WTC11 (cell line): ENCODE data around the gene H2AZ2. TPM values are rescaled to one million over a fixed set of nuclear protein-coding genes. Genes with fewer than 3 reads are reported as not detected.
"Not testable (repeated sequence)": the region's sequence is repeated elsewhere in the genome, so short reads cannot be mapped to it uniquely, and the experiment has no call there.

ENCODE experiments used
- ATAC-seq: fragments of 200-7000 bp; cut with Tn5 transposase; 2 replicates; pipeline ENCODE4 v1.10.0; 2021; ENCODE audit warnings: mild to moderate bottlenecking, moderate library complexity
- CTCF ChIA-PET: fragments of 300-600 bp; sonication (Branson Sonifier 250); formaldehyde crosslinking; loops from one replicate; lab custom pipeline; 2021; ENCODE audit warnings: antibody characterized with exemption; lab: Charles Lee
- POLR2A ChIA-PET: fragments of 350-600 bp; sonication (Branson Sonifier 250); formaldehyde crosslinking; loops from one replicate; lab custom pipeline; 2021; ENCODE audit warnings: antibody characterized with exemption; lab: Charles Lee
- DNase-seq: peaks from one replicate; pipeline ENCODE4 v3.0.0; 2021; ENCODE audit warnings: low spot score
- H3K27ac Mint-ChIP-seq: 2 replicates; pipeline ENCODE4 v1.8.0; 2021; ENCODE audit warnings: mixed read lengths
- H3K27me3 Mint-ChIP-seq: 2 replicates; pipeline ENCODE4 v1.8.0; 2021; ENCODE audit warnings: low read depth, mild to moderate bottlenecking, moderate library complexity, mixed read lengths
- H3K36me3 Mint-ChIP-seq: 2 replicates; pipeline ENCODE4 v1.8.0; 2021; ENCODE audit warnings: mixed read lengths
- H3K4me1 Mint-ChIP-seq: 2 replicates; pipeline ENCODE4 v1.8.0; 2022; ENCODE audit warnings: mixed read lengths
- H3K4me3 Mint-ChIP-seq: 2 replicates; pipeline ENCODE4 v1.8.0; 2021; ENCODE audit warnings: mild to moderate bottlenecking, moderate library complexity, mixed read lengths
- H3K9me3 Mint-ChIP-seq: 2 replicates; pipeline ENCODE4 v1.8.0; 2021; ENCODE audit warnings: mixed read lengths
- ATF3 ChIP-seq: sonication (generic); formaldehyde crosslinking; conservative IDR thresholded peaks from 2 replicates; pipeline ENCODE4 v1.8.1; 2022; ENCODE audit warnings: mild to moderate bottlenecking, missing genetic modification reagents
- ATF6 ChIP-seq: sonication (generic); formaldehyde crosslinking; IDR thresholded peaks from 2 replicates; pipeline ENCODE4 v1.8.1; 2023; ENCODE audit warnings: mild to moderate bottlenecking, missing genetic modification reagents
- E2F1 ChIP-seq: sonication (generic); formaldehyde crosslinking; IDR thresholded peaks from 2 replicates; pipeline ENCODE4 v1.8.0; 2022; ENCODE audit warnings: mild to moderate bottlenecking, missing genetic modification reagents
- FOXP1 ChIP-seq: sonication (generic); formaldehyde crosslinking; IDR thresholded peaks from 2 replicates; pipeline ENCODE4 v1.8.0; 2022; ENCODE audit warnings: missing genetic modification reagents, mild to moderate bottlenecking, moderate library complexity, borderline replicate concordance
- GTF2I ChIP-seq: fragments of 250-450 bp; sonication (Bioruptor Pico); conservative IDR thresholded peaks from 2 replicates; pipeline ENCODE4 v1.4.0; 2021; ENCODE audit warnings: mild to moderate bottlenecking
- JAZF1 ChIP-seq: fragments of 250-450 bp; sonication (Bioruptor Pico); IDR thresholded peaks from 2 replicates; pipeline ENCODE4 v1.9.0; 2021; ENCODE audit warnings: moderate library complexity, mild to moderate bottlenecking, inconsistent platforms
- MLX ChIP-seq: sonication (generic); formaldehyde crosslinking; IDR thresholded peaks from 2 replicates; pipeline ENCODE4 v1.8.1; 2023; ENCODE audit warnings: mild to moderate bottlenecking, missing genetic modification reagents, moderate library complexity
- PREB ChIP-seq: sonication (generic); formaldehyde crosslinking; IDR thresholded peaks from 2 replicates; pipeline ENCODE4 v1.8.1; 2022; ENCODE audit warnings: mild to moderate bottlenecking, missing genetic modification reagents, moderate library complexity, borderline replicate concordance
- RELA ChIP-seq: sonication (generic); formaldehyde crosslinking; IDR thresholded peaks from 2 replicates; pipeline ENCODE4 v1.8.1; 2022; ENCODE audit warnings: missing genetic modification reagents, mild to moderate bottlenecking, borderline replicate concordance
- RORB ChIP-seq: fragments of 250-450 bp; sonication (Bioruptor Pico); IDR thresholded peaks from 2 replicates; pipeline ENCODE4 v1.9.0; 2021; ENCODE audit warnings: mild to moderate bottlenecking
- SP1 ChIP-seq: sonication (generic); formaldehyde crosslinking; conservative IDR thresholded peaks from 2 replicates; pipeline ENCODE4 v1.8.1; 2022; ENCODE audit warnings: missing genetic modification reagents
- ZNF317 ChIP-seq: sonication (generic); formaldehyde crosslinking; IDR thresholded peaks from 2 replicates; pipeline ENCODE4 v1.8.1; 2023; ENCODE audit warnings: low read depth, mild to moderate bottlenecking, moderate library complexity, missing genetic modification reagents, borderline replicate concordance
- ZNF423 ChIP-seq: fragments of 250-450 bp; sonication (Bioruptor Pico); IDR thresholded peaks from 2 replicates; pipeline ENCODE4 v2.1.2; 2022; ENCODE audit warnings: mild to moderate bottlenecking, moderate library complexity
- total RNA-seq: library from RNA; stranded (reverse); gene quantifications from 3 replicates; pipeline ENCODE4 v1.2.3, GENCODE V29; 2021
- TF ChIP-seq, protein P1 (sequence below): sonication (generic); formaldehyde crosslinking; IDR thresholded peaks from 2 replicates; pipeline ENCODE4 v1.8.1; 2023; ENCODE audit warnings: mild to moderate bottlenecking, moderate library complexity, missing genetic modification reagents
- TF ChIP-seq, protein P2 (sequence below): sonication (generic); formaldehyde crosslinking; IDR thresholded peaks from 2 replicates; pipeline ENCODE4 v1.8.0; 2023; ENCODE audit warnings: mild to moderate bottlenecking, missing genetic modification reagents

The H2AZ2 gene
- total RNA-seq, 1 experiment from 2014 or later = 178 TPM

- Mint-ChIP-seq H3K9me3 (peaks cover 6% of the 10 kb centered on the region), H3K27ac (no peak overlapping the region), H3K27me3 (peaks cover 5% of the 10 kb centered on the region), H3K4me1 (no peaks in the 10 kb centered on the region), H3K4me3 (no peak overlapping the region), H3K36me3 (no peaks in the 10 kb centered on the region; the same call in 1 of the 2 replicates)
- ATAC-seq = no peak
- TF ChIP-seq ATF6 = no peak
- TF ChIP-seq, protein P1, sequence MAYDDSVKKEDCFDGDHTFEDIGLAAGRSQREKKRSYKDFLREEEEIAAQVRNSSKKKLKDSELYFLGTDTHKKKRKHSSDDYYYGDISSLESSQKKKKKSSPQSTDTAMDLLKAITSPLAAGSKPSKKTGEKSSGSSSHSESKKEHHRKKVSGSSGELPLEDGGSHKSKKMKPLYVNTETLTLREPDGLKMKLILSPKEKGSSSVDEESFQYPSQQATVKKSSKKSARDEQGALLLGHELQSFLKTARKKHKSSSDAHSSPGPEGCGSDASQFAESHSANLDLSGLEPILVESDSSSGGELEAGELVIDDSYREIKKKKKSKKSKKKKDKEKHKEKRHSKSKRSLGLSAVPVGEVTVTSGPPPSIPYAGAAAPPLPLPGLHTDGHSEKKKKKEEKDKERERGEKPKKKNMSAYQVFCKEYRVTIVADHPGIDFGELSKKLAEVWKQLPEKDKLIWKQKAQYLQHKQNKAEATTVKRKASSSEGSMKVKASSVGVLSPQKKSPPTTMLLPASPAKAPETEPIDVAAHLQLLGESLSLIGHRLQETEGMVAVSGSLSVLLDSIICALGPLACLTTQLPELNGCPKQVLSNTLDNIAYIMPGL (CRISPR knock-in tag) = no peak
- CTCF ChIA-PET = no interaction called here
- POLR2A ChIA-PET = no interaction called here
- no peak for DNase-seq
Observed at GRCh38 chr7:44787762-44788161, 60.1 kb downstream of the H2AZ2 start.

DNA sequence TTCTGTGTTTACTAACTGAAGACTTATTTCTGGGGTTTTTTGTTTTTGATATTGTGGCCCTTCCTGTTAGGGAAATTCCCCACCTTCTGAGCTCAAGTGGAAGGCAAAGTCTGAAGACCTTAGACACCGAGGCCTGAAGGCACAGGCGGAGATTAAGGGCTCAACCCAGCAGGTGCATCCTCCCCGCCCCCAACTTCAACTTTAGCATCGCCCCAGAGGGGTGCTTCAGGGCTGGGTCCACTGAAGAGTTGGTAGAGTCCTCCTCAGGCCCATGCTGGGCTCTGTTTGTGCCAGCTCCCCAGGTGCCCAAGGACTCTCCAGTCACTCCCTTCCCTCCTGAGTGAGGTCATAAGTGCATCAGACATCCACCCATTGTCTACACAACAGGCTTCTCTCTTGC is 60.8 kb downstream of the H2AZ2 start:
- CTCF ChIA-PET = no interaction called here
- H3K27ac Mint-ChIP-seq = no peak overlapping the region
- TF ChIP-seq ZNF423 (peak; percentile 37; the same call in 1 of the 2 replicates), JAZF1 (CRISPR knock-in tag) (no peak)
- no peaks in the 10 kb centered on the region; the same call in 1 of the 2 replicates for H3K36me3 Mint-ChIP-seq
- DNase-seq (no peak), ATAC-seq (no peak)
- POLR2A ChIA-PET = no interaction called here
- H3K9me3 Mint-ChIP-seq = peaks cover 13% of the 10 kb centered on the region
- H3K4me1 Mint-ChIP-seq = no peaks in the 10 kb centered on the region
- H3K27me3 Mint-ChIP-seq = peaks cover 9% of the 10 kb centered on the region
- no peak overlapping the region for H3K4me3 Mint-ChIP-seq

DNA sequence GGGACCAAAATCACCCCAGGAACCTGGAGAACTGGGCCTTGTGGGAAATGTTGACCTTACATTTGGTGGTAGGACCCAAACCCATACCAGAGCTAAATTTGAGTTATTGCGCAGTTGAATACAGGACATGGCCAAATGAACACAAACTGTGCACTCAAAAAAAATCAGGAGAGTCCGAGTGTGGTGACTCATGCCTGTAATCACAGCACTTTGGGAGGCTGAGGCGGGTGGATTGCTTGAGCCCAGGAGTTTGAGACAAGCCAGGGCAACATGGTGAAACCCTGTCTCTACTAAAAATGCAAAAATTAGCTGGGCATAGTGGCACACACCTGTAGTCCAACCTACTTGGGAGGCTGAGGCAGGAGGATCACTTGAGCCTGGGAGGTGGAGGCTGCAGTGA is 62.7 kb downstream of the H2AZ2 start:
- H3K27me3 Mint-ChIP-seq, DNase-seq, H3K4me1 Mint-ChIP-seq, POLR2A ChIA-PET, ATAC-seq, CTCF ChIA-PET, H3K36me3 Mint-ChIP-seq, H3K4me3 Mint-ChIP-seq, H3K27ac Mint-ChIP-seq: not testable (repeated sequence)
- H3K9me3 Mint-ChIP-seq = peaks cover 13% of the 10 kb centered on the region

GRCh38 chr7:44784364-44784763 is 63.5 kb downstream of the H2AZ2 start:
- ATAC-seq (no peak), DNase-seq (no peak)
- H3K27me3 Mint-ChIP-seq = peaks cover 9% of the 10 kb centered on the region
- CTCF ChIA-PET = no interaction called here
- H3K4me1 Mint-ChIP-seq = no peaks in the 10 kb centered on the region
- H3K27ac Mint-ChIP-seq = no peak overlapping the region
- peaks cover 13% of the 10 kb centered on the region for H3K9me3 Mint-ChIP-seq
- no peaks in the 10 kb centered on the region; the same call in 1 of the 2 replicates for H3K36me3 Mint-ChIP-seq
- POLR2A ChIA-PET = no interaction called here
- H3K4me3 Mint-ChIP-seq = no peak overlapping the region
- TF ChIP-seq PREB (CRISPR knock-in tag) = no peak
- TF ChIP-seq ZNF317 (CRISPR knock-in tag) = no peak
- no peak for TF ChIP-seq RORB (CRISPR knock-in tag)
- TF ChIP-seq, protein P2, sequence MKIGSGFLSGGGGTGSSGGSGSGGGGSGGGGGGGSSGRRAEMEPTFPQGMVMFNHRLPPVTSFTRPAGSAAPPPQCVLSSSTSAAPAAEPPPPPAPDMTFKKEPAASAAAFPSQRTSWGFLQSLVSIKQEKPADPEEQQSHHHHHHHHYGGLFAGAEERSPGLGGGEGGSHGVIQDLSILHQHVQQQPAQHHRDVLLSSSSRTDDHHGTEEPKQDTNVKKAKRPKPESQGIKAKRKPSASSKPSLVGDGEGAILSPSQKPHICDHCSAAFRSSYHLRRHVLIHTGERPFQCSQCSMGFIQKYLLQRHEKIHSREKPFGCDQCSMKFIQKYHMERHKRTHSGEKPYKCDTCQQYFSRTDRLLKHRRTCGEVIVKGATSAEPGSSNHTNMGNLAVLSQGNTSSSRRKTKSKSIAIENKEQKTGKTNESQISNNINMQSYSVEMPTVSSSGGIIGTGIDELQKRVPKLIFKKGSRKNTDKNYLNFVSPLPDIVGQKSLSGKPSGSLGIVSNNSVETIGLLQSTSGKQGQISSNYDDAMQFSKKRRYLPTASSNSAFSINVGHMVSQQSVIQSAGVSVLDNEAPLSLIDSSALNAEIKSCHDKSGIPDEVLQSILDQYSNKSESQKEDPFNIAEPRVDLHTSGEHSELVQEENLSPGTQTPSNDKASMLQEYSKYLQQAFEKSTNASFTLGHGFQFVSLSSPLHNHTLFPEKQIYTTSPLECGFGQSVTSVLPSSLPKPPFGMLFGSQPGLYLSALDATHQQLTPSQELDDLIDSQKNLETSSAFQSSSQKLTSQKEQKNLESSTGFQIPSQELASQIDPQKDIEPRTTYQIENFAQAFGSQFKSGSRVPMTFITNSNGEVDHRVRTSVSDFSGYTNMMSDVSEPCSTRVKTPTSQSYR (CRISPR knock-in tag) = no peak
- no peak for TF ChIP-seq JAZF1 (CRISPR knock-in tag)
- no peak for TF ChIP-seq FOXP1
- TF ChIP-seq MLX (CRISPR knock-in tag) = no peak
- TF ChIP-seq ATF3 (CRISPR knock-in tag) = no peak
- TF ChIP-seq RELA (CRISPR knock-in tag) = no peak
- no peak for TF ChIP-seq SP1 (CRISPR knock-in tag)
- TF ChIP-seq E2F1 = no peak
- no peak for TF ChIP-seq GTF2I (CRISPR knock-in tag)
